RCC 7860 (cell line): ENCODE measurements around the gene HOXD10.
A peak's percentile ranks its signal among the peaks of the same experiment; 100 is the strongest.

Experiments used
- DNase-seq: peaks from one replicate; pipeline ENCODE4 v3.0.0-alpha.2; 2015; ENCODE audit warnings: low spot score
- FAIRE-seq: peaks from 2 replicates; lab custom pipeline; 2012; peaks lifted over from hg19 to GRCh38; lab: Jason Lieb, UNC

Gene HOXD10

DNA sequence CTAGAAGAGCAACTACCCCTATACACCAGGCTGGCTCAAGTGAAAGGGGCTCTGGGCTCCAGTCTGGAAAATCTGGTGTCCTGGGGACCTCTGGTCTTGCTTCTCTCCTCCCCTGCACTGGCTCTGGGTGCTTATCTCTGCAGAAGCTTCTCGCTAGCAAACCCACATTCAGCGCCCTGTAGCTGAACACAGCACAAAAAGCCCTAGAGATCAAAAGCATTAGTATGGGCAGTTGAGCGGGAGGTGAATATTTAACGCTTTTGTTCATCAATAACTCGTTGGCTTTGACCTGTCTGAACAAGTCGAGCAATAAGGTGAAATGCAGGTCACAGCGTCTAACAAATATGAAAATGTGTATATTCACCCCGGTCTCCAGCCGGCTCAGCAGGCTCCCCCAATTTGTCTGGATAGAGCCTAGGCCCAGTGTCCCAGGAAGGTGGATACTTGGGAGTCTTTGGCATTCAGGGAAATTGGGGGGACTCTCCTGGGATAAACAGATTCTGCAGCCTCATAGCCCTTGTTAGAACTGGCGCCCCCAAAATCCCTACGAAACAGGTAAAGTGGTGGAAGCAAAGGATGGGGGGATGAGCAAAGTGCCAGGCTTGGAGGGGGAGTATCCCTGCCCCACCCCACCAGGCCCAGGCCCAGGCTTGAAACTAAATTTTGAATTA lies 32.3 kb downstream of the HOXD10 start:
- FAIRE-seq (no peak), DNase-seq (no peak)

DNA sequence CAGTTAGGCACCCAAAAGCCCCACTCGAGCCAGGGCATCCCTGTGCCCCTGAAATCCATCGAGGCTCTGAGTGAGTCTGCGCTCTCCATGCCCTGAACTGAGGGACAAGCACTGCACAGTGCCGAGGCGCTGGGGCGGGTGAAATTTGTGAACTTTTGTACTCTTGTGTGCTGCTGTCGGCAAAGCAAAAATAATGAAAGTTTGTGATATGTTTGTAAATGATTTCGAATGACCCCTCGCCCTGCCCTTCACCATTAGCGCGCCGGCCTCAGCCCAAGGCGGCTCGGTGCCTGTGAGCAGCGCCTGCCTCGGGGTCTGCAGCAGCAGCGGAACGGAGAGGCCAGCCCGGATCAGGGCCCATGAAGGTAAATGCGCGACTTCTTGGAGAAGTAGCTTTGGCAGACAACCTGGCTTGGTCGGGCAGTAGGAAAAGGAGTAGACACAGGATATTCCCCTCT lies 32.9 kb downstream of the HOXD10 start:
- no peak for DNase-seq
- FAIRE-seq: no peak

DNA sequence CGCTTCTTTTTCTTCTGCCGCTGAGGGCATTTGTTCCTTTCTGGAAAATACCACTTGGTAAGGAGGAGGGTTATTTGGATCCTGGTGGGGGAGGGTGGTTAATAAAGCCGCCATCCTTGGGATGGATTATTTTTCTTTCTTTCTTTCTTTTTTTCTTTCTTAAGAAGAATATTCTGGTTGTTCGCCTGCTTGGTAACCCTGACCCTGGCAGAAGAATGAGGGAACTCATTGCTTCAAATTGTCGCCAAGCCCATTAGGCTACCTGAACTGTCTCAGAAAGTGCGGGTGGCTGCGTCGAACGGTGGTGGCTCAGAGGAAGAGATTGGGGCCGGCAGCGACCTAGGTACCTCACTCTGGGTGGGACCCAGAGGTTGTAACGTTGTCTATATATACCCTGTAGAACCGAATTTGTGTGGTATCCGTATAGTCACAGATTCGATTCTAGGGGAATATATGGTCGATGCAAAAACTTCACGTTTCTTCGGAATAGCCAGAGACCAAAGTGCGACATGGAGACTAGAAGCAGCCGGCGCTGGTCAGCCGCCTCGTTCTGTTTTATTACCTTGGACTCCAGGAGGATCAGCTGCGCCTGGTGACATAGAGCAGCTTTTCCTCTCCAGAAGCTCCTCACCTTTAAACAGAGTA lies 33.5 kb downstream of the HOXD10 start:
- DNase-seq (no peak), FAIRE-seq (no peak)

DNA sequence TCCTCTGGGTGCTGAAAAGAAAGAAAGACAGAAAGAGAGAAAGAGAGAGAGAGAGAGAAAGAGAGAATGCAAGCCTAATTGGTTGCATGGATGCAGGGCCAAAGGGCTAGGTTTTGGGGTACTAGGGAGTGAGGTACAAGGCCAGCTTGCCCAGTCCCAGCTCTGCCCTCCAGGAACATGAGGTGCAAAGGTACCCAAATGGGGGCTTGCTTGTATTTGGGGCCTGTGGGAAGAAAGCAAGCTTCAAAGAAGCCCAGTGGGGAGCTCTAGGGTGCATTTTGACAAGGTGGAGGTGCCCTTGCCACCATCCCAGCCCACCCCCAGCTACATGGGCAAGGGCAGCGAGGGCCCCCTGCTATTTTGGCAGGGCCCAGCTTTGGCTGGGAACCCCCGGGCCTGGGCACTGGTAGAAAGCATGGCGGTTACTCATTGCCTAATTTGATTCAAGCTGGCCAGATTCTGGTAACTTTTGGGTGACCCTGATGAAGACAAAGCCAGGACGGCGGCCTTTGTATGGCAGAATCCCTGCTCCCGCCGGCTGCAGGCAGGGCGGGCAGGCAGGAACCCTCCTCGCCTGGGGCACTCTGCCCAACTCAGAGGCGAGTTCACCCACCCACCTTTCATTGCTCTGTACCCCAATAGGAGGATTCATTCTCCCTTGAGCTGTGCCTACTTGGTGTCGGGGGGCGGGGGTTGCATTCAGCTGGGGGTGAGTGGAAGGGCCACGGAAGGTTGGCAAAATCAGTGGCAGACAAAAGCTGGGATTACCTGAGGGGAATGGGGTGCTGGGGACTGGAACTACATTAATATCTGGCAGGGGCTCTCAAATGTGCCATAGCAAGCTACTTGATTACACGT lies 34.2 kb downstream of the HOXD10 start:
- DNase-seq (no peak), FAIRE-seq (no peak)

DNA sequence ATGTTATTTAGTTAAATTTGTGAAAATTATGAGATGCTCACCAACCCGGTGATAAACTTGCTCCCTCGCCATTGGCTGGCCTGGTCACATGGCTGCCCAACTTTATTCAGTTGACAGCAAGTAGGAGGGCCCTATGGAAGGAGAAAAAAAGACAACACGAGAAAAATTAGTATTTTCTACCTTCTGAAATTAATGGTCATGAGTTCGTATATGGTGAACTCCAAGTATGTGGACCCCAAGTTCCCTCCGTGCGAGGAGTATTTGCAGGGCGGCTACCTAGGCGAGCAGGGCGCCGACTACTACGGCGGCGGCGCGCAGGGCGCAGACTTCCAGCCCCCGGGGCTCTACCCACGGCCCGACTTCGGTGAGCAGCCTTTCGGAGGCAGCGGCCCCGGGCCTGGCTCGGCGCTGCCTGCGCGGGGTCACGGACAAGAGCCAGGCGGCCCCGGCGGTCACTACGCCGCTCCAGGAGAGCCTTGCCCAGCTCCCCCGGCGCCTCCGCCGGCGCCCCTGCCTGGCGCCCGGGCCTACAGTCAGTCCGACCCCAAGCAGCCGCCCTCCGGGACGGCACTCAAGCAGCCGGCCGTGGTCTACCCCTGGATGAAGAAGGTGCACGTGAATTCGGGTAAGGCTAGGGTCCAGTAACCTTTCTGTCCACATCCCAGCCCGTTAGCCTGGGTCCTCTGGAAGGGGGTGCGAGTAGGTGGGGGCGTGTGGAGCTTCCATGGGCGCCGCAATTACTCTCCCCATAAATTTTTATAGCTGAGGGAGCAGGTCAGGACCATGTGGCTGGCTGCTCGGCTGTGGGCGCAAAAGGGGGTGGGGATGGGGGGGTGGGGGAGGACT lies 35.1 kb downstream of the HOXD10 start, which contains the start of gene HOXD4:
Gene HOXD4 (plus strand): TSS at position 109 of the 846 bp plus-strand sequence. CDS start 84 bp downstream, at position 193.
- DNase-seq: no peak
- FAIRE-seq: peak; percentile 45

DNA sequence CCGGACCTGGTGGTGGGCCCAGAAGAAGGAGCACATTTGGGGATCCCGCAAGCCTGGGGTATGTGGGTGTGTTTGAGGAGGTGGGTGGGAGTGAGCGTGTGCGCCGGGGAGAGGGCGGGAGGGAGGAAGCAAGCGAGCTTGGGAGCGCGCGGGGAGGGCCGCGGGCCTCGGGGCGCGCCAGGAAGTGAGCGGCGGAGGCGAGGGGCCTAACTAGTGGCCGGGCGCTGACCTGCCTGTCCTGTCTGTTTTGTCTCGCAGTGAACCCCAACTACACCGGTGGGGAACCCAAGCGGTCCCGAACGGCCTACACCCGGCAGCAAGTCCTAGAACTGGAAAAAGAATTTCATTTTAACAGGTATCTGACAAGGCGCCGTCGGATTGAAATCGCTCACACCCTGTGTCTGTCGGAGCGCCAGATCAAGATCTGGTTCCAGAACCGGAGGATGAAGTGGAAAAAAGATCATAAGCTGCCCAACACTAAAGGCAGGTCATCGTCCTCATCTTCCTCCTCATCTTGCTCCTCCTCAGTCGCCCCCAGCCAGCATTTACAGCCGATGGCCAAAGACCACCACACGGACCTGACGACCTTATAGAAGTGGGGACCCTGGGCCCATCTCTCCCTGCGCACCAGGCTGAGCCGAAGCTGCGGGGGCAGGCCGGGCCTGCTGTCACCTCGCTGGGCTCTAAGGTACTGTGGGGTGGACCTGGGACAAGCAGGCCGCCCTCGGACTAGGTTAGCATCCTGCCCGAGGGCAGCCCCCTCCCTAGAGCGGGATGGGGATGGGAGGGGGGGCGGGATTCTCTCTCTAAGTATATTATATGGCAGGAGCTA lies 36.0 kb downstream of the HOXD10 start:
- no peak for FAIRE-seq

DNA sequence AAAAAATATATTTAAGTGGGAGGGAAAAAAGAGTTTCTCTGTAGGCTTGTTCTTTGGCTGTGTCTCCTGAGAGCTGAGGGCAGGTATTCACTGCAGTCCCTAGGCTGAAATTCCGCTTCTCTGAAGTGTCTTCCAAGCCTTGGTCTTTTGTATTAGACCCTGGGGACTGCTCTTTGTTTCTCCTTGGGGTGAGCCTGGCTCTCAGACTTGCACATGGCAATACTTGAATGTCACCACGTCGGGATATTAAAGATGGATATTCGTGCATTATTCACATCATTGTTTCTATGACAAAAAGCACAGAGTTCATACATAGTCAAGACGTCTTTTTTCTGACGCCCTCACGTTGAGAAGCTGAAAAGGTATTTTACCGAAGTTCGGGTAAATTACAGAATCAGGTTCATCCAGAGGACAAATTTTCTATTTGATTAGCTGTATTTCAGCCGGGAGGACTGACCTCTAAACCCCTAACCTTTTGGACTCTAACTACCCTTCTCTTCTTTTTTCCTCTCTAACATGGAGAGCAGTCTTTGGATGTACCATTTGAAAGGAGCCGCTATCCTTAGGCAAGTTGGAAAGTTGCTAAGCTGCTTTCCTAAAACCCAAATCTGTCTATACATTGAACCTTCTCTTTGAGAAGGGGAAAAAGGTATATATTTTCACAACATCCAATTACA lies 38.1 kb downstream of the HOXD10 start:
- no peak for FAIRE-seq
- DNase-seq: no peak

More for the DNA sequence above, 36.0 kb downstream of the HOXD10 start:
- DNase-seq: peak; percentile 21

DNA sequence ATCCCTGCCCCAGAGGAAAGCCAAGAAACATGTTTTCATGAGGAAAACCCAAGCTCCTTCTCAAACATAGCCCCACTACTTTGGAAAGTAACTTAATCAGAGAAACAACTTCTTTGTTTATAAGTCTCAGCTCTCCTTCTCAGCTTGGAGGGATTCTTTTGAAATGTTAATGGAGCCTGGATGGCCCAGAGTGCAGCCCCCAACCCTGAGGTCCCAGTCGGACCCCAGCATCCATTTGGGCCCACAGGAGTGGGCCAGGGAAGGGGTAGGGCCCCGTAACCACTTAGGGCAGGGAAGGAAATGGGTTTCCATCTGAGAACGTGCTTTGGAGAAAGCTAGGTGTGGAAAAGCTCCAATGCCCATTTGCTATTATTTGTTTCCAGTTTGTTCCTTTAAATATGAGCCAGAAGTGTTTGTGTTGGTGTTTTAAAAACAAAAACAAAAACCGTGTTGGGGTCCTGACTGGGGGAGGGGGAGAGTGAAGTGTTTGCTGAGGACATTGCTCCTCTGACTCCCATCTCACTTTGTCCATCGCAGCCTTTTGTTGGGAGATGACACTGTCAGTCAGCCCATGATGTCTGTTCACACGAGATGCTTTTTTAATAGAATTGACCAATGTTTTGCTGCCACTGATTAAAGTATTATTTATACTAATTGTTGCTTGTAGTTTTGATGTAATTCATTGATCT lies 38.9 kb downstream of the HOXD10 start:
- no peak for FAIRE-seq
- no peak for DNase-seq

DNA sequence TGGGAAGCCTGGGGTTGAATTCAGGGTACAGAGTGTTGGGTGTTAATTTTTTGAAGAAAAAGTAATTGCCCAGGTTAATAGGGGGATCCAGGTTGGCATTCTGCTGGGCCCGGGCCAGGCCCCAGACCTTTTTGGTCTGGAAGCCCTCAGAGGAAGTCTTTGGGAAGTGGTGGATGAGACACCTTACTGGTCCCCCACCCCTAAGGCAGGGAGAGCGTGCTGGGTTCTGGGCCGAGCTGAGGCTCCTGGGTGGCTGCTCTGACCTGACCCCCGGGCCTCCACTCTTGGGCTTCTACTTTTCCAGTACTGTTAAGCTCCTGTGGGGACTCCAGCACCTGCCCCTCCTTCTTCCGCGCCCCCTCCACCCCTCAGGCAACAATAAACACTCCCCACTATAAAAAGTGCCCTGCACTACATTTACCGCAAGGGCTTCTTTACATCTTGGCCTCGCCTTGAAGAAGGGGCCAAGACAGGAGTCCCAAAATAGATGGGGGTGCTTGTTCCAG lies 39.8 kb downstream of the HOXD10 start:
- DNase-seq (no peak), FAIRE-seq (no peak)

DNA sequence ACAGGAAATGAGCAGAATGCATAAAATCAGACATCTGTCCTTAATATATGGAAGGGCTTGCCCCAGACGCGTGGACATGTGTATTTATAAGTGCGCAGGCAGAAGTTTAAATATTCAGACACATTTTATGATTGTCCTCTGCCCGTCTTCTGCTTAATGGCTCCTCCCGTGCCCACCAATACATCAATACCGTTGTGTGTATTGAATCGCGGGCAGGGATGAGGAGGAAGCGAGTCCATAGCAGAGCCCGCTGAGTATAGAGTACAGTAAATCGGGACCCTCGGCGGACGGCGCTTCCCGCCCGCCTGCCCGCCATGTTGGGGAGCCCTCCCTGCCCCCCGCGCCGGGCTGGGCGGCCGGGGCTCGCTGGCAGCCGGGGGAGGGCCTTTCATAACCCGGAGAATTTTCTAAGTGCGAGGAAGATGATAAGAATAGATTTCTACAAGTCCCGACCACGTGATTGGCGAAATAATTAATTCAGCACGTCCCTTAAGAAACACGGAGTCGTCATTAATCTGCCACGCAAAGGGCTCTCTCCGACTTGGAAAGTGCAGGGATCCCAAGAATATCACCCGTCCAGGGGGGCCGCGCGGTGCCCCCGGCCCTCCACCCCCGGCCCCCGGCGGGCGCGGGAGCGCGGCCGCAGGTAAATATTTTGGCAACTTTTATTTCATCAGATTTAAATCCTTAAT lies 40.4 kb downstream of the HOXD10 start, which contains the start of gene HOXD3:
Gene HOXD3 (plus strand): TSS at position 501 of the 692 bp plus-strand sequence. CDS start 11,808 bp downstream, outside the sequence.
- no peak for DNase-seq
- FAIRE-seq: no peak

DNA sequence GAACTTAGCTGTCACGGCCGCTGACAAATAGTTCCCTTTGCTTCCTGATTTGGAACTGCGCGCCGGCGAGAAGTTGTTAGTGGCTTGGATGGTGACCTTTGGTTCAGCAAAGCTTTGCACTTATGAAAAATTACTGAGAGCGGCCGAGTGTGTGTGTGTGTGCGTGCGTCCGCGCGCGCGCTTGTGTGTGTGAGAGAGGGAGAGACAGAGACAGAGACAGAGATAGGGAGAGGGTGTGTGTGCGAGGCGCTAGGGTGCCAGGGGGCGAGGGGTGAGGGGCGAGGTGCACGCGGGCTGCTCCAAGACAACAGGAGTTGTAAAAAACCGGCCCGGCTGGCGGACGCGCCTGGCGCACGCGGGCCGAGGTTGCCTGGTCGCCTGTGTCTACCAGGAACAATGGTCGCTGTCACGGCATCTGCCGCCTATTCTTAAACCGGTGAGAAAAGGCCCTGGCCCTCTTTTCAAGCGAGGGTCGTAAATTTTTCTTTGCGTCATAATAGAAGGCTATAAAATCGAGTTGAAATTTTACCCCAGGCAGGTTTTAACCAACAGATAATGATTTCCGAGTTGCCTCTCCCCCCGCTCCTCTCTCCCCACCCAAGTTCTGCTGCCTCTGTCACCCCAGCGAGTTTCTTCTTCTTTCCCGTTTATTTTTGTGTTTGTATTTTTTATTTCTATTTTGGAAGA lies 41.1 kb downstream of the HOXD10 start:
- DNase-seq (no peak), FAIRE-seq (no peak)

DNA sequence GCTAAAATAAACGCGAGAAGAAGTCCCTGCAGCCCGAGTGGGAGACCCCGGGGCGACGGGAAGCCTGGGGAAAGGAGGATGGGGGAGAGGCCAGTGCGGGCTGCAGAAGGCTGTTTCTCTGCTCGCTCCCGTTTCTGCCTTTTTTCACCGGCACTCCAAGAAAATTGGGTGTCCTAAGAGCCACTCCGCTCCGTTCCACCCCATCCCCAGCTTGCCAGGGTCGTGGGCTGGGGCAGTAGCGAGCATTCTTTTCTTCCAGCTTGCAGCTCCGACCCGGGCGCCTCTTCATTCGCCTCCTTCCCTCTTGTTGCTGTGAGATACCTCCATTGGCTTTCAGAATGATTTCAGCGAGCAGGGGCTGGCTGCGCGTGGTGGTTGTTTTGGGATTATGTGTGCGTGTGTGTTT lies 41.6 kb downstream of the HOXD10 start:
- DNase-seq: no peak
- no peak for FAIRE-seq

DNA sequence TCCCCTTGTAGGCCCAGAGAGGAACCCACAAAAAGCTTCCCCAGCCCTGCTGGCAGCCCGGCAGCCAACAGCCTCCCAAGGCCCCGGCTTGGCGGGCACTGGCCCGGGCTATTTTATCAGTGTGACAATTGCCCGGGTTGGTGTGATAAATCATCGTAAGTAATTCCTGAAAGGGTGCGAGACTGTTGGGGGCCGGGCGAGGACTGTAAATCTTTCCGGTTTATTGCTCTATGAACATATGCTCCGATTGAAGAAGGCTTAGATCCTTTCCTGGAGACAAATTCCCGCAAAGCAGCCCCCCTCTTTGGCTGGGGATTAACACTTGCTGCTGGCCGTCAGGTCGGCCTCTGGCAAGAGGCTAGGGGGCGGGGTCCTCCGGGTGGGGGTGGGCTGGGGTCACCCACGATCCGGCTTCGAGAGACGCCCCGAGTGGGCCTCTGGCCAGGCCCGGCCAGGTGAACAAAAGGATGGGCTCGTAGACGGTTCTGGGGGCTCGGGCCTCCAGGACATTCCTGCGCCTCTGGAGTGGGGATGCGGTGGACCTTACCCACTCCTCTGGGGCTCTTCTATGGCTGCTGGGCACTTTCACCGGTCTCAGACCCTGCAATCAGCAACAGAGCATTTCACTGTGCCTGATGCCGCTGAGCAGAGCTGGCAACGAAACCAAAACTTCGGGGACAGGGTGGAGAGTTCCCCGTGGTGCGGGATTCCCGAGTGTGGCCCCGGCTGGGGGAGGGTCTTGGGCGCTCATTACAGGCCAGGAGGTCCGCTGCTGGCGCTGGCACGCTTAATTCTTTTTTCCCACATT lies 42.5 kb downstream of the HOXD10 start:
- no peak for FAIRE-seq
- no peak for DNase-seq

DNA sequence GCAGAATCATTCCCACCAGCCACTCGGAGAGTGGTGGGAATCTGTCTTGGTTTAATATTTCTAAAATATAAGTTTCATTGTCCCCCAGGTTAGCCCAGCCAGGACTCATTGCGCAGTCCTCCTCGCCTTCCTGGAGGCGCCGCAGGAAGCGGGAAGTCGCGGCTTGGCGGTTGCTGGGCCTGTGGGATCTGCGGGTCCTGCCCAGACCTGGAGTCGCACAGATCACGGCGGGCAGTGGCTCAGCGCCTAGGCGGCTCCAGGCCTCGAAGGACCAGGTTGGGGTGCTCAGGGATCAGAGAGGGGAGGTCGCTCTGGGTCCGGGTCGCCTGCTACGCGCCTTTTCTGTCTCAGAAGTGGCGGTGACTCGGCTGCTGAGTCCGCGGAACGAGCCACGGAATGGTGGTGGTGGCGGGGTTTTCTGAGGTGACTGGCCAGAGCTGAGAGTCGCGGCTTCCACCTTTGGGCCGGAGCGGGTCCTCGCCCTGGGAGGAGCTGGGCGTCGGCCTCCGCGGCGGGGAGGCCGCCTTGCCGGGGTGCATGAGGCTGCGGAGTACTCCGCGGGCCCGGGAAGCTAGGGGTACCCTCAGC lies 43.2 kb downstream of the HOXD10 start:
- DNase-seq (no peak), FAIRE-seq (no peak)

DNA sequence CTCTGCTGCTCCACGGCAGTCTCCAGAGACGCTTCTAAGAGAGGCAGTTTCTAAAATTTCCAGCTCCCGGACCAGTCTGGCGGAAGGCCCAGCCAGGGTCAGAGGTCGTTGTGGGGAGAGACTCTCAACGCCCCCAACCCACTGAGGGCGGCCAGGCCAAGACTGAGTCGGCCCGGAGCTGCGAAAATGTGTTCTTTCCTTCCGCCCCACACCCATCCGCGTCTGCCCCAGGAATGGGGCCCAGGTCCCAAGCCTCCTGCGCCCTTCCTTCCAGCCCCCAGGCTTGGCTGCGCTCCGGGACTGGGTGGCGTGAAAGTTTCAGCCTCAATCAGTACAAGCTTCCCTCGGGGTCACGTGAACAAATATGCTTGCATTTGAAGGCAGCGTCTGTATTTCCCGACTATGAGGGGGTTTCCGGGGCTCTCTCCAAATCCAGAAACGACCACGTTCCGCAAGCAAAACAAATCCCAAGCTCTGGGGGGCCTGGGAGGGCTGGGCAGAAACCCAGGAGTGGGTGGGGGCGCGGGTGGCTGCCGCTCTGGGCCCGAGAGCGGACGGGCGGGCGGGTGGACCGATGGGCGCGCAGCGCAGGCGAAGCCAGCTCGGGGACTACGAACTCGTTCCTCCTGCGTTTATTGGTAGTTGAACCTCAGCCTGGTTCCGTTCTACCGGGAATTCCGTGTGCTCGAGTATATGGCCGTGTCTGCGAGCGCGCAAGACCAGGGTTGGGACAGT lies 43.8 kb downstream of the HOXD10 start:
- FAIRE-seq: no peak

More for the DNA sequence above, 43.8 kb downstream of the HOXD10 start:
- no peak for DNase-seq
